B cell (primary cell): Measurements from ENCODE around the gene ZBTB8OS. TPM values are rescaled to one million over a fixed set of nuclear protein-coding genes. Genes with fewer than 3 reads are reported as not detected.

Source experiments
- ATAC-seq: fragments of 200-7000 bp; cut with Tn5 transposase; one replicate; pipeline ENCODE4 v1.10.0; 2021; ENCODE audit warnings: low read depth, mild to moderate bottlenecking, moderate number of reproducible peaks, moderate library complexity
- CTCF ChIA-PET: fragments of 350-600 bp; sonication (Branson Sonifier 250); formaldehyde crosslinking; loops from one replicate; lab custom pipeline; 2021; ENCODE audit warnings: antibody characterized with exemption, inconsistent platforms; lab: Charles Lee
- POLR2A ChIA-PET: fragments of 350-600 bp; sonication (Branson Sonifier 250); formaldehyde crosslinking; loops from one replicate; lab custom pipeline; 2021; ENCODE audit warnings: antibody characterized with exemption; lab: Charles Lee
- DNase-seq: peaks from one replicate; pipeline ENCODE4 v3.0.0; 2013
- H2AFZ ChIP-seq: 2 replicates; pipeline ENCODE4 v1.6.1; 2012; ENCODE audit warnings: mild to moderate bottlenecking, low read depth, low read length; ENCODE audit not compliant: insufficient read depth, poor library complexity, severe bottlenecking
- H3K27ac ChIP-seq, 2 donors: 1 replicate in 1 of 2; 2 replicates in 1 of 2; pipeline ENCODE4 v1.5.1; 2012 to 2013; ENCODE audit warnings: low read length in 2 of 2, mild to moderate bottlenecking in 2 of 2, moderate library complexity in 1 of 2
- H3K27me3 ChIP-seq, 4 experiments: fragments of 200-600 bp in 1 of 4; sonication (generic) in 1 of 4; replicated peaks in 1 of 4; 1 replicate in 2 of 4; 2 replicates in 2 of 4; pipeline versions ENCODE4 v1.6.1 to v1.7.0; 2013 to 2016; ENCODE audit warnings: low read length in 3 of 4, mild to moderate bottlenecking in 2 of 4, mixed read lengths in 1 of 4, moderate library complexity in 1 of 4; ENCODE audit not compliant: insufficient read depth in 4 of 4, control insufficient read depth in 3 of 4; ENCODE audit errors: control extremely low read depth in 1 of 4
- H3K36me3 ChIP-seq, 2 experiments: replicated peaks in 1 of 2; 1 replicate in 1 of 2; 2 replicates in 1 of 2; pipeline versions ENCODE4 v1.6.1 to v1.7.1; 2013; ENCODE audit warnings: low read length in 1 of 2; ENCODE audit not compliant: insufficient read depth in 2 of 2, control insufficient read depth in 1 of 2; ENCODE audit errors: control extremely low read depth in 1 of 2, extremely low read depth in 1 of 2
- H3K4me1 ChIP-seq, 2 donors: fragments of 200-600 bp in 1 of 2; sonication (generic) in 1 of 2; 1 replicate in 1 of 2; 2 replicates in 1 of 2; pipeline versions ENCODE4 v1.5.1 to v1.6.1; 2013 to 2017; ENCODE audit warnings: low read length in 2 of 2; ENCODE audit not compliant: control insufficient read depth in 2 of 2, insufficient read depth in 2 of 2
- H3K4me2 ChIP-seq: replicated peaks from 2 replicates; pipeline ENCODE3; 2012; ENCODE audit warnings: mild to moderate bottlenecking, low read depth, low read length; ENCODE audit not compliant: poor library complexity, severe bottlenecking
- H3K4me3 ChIP-seq, 5 experiments: fragments of 200-600 bp in 1 of 5; sonication (generic) in 1 of 5; 1 replicate in 3 of 5; 2 replicates in 2 of 5; pipeline versions ENCODE4 v1.5.1 to v1.7.0; 2011 to 2016; ENCODE audit warnings: low read length in 4 of 5, mild to moderate bottlenecking in 4 of 5, low read depth in 2 of 5, control low read depth in 1 of 5, moderate library complexity in 1 of 5; ENCODE audit not compliant: insufficient read depth in 1 of 5; ENCODE audit errors: control extremely low read depth in 1 of 5, extremely low read depth in 1 of 5
- H3K79me2 ChIP-seq: fragments of 200-600 bp; sonication (generic); one replicate; pipeline ENCODE4 v1.6.0; 2016; ENCODE audit warnings: low read length; ENCODE audit not compliant: control insufficient read depth, insufficient read depth
- H3K9ac ChIP-seq: fragments of 200-600 bp; sonication (generic); 2 replicates; pipeline ENCODE4 v1.6.1; 2017; ENCODE audit warnings: mild to moderate bottlenecking, low read length, moderate library complexity
- H3K9me3 ChIP-seq, 3 donors: one replicate each; pipeline versions ENCODE4 v1.6.1 to v1.7.1; 2013; ENCODE audit warnings: low read length in 2 of 3; ENCODE audit not compliant: control insufficient read depth in 2 of 3, insufficient read depth in 1 of 3; ENCODE audit errors: control extremely low read depth in 1 of 3
- H4K20me1 ChIP-seq: 2 replicates; pipeline ENCODE4 v1.6.0; 2012; ENCODE audit warnings: mild to moderate bottlenecking, low read length; ENCODE audit not compliant: insufficient read depth, control insufficient read depth, poor library complexity, severe bottlenecking
- H3K27ac Mint-ChIP-seq: one replicate; pipeline ENCODE4 v1.8.0; 2021; ENCODE audit warnings: mixed read lengths
- H3K27me3 Mint-ChIP-seq: one replicate; pipeline ENCODE4 v1.8.0; 2021; ENCODE audit warnings: mixed read lengths
- H3K4me1 Mint-ChIP-seq: one replicate; pipeline ENCODE4 v1.8.0; 2021; ENCODE audit warnings: mixed read lengths
- H3K4me3 Mint-ChIP-seq: one replicate; pipeline ENCODE4 v1.8.0; 2021; ENCODE audit warnings: mixed read lengths
- H3K9me3 Mint-ChIP-seq: one replicate; pipeline ENCODE4 v1.8.0; 2022; ENCODE audit warnings: mixed read lengths; ENCODE audit not compliant: insufficient read depth
- EZH2 ChIP-seq: IDR thresholded peaks from 2 replicates; pipeline ENCODE4 v1.6.1; 2012; ENCODE audit warnings: borderline replicate concordance, low read depth, mild to moderate bottlenecking, moderate library complexity, low read length; ENCODE audit not compliant: insufficient read depth, poor library complexity, severe bottlenecking
- WGBS: methylation state at CpG from one replicate; pipeline ENCODE4 v1.1.5; 2013; ENCODE audit warnings: missing lambda C conversion rate; ENCODE audit not compliant: insufficient coverage; 5-methylcytosine and 5-hydroxymethylcytosine counted together
- intact Hi-C: fragments of 100-400 bp; cut with micrococcal nuclease; formaldehyde crosslinking; loops from one replicate; pipeline ENCODE4 v1.10.0; 2022
- polyA plus RNA-seq: library from polyadenylated mRNA; depleted of rRNA; stranded (reverse); fragments of >200 nt; gene quantifications from 2 replicates; pipeline ENCODE4 v1.2.3, GENCODE V29; 2012
- total RNA-seq, 2 donors: library from RNA; stranded (reverse); fragments of 120-200 nt in 1 of 2; gene quantifications; 1 replicate in 1 of 2; 2 replicates in 1 of 2; pipeline versions ENCODE4 v1.2.3 to v1.2.4, GENCODE V29; 2013 to 2022
- TF ChIP-seq, protein P1 (sequence below): fragments of 200-600 bp; IDR thresholded peaks from one replicate; pipeline ENCODE4 v1.8.0; 2022; ENCODE audit warnings: antibody characterized with exemption, mild to moderate bottlenecking

Gene ZBTB8OS
- total and polyA plus RNA-seq, 2 donors (not counting 1 experiment from before 2014, with no cell fraction given): 35.1 to 50.9 TPM

DNA sequence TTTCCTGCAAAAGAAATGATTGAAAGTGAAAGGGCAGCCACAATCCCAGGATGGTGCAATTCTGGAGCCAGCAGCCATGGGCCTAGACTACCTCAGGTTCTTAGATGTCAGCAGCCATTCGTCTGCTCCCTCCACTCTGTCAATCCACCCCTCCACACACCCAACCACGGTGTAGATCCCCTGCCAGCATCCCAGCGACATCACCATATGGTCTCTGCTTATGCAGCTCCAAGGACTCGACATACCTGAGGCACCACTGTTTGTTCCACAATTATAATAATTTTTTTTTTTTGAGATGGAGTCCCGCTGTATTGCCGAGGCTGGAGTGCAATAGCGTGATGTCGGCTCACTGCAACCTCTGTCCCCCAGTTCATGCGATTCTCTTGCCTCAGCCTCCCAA is 45.7 kb upstream of the ZBTB8OS start:
- TF ChIP-seq EZH2: no peak
- TF ChIP-seq, protein P1, sequence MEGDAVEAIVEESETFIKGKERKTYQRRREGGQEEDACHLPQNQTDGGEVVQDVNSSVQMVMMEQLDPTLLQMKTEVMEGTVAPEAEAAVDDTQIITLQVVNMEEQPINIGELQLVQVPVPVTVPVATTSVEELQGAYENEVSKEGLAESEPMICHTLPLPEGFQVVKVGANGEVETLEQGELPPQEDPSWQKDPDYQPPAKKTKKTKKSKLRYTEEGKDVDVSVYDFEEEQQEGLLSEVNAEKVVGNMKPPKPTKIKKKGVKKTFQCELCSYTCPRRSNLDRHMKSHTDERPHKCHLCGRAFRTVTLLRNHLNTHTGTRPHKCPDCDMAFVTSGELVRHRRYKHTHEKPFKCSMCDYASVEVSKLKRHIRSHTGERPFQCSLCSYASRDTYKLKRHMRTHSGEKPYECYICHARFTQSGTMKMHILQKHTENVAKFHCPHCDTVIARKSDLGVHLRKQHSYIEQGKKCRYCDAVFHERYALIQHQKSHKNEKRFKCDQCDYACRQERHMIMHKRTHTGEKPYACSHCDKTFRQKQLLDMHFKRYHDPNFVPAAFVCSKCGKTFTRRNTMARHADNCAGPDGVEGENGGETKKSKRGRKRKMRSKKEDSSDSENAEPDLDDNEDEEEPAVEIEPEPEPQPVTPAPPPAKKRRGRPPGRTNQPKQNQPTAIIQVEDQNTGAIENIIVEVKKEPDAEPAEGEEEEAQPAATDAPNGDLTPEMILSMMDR: no peak
- no peaks in the 10 kb centered on the region for H3K27me3 Mint-ChIP-seq
- DNase-seq (no peak), ATAC-seq (no peak)
- H3K9me3 Mint-ChIP-seq: no peaks in the 10 kb centered on the region
- CTCF ChIA-PET: no interaction called here
- H3K27ac ChIP-seq: no peak overlapping the region
- H3K4me3 Mint-ChIP-seq: no peak overlapping the region
- intact Hi-C loops: no loop called here
- H4K20me1 ChIP-seq: no peaks in the 10 kb centered on the region
- no peak overlapping the region for H3K4me2 ChIP-seq
- no peaks in the 10 kb centered on the region for H3K27me3 ChIP-seq
- no peak overlapping the region for H3K9ac ChIP-seq
- H2AFZ ChIP-seq: no peak overlapping the region
- H3K4me1 Mint-ChIP-seq: peaks cover 6% of the 10 kb centered on the region
- H3K4me3 ChIP-seq: no peak overlapping the region
- no peaks in the 10 kb centered on the region for H3K79me2 ChIP-seq
- H3K9me3 ChIP-seq: no peaks in the 10 kb centered on the region
- no peaks in the 10 kb centered on the region for H3K36me3 ChIP-seq
- peaks cover 0 to 3% of the 10 kb centered on the region in 2 donors for H3K4me1 ChIP-seq
- H3K27ac Mint-ChIP-seq: no peak overlapping the region
- POLR2A ChIA-PET: no interaction called here
- WGBS: 95% methylated on average over 9 of the region's 9 CpGs

DNA sequence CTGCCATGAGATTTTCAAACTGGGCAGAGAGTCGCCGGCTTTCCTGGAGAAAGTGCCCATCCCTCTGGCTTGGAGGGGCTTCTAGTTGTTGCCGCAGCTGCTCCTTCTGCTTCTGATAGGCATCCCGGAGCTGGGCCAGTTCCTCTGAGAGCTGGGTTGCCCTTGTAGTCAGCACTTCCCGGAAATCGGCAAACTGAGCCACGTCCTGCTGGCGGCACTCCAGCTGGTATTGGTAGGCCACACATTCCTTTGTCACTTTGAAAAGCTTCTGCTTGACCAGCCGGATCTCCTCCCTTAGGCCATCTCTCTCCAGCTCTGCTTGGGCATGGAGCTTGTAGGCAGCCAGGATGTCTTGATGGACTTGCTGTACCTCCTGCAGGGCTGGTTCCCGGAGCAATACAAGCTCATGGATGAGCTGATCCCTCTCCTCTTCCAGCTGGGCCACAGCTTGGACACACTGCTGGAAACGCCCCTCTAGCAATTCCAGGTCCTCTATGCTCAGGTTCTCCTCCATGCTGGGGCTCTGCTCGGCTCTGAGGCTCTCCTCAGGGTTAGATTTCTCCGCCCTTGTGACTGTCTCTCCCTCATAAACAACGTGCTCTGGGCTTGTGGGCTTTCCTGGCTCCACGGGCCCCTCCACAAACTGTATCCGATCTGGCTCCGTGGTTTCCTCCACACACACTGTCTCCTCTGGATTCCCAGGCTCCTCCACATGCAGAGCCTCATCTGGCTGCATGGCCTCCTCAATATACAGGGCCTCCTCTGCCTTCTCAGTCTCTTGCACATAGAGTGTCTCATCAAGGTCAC is 45.0 kb upstream of the ZBTB8OS start:
- DNase-seq (no peak), ATAC-seq (no peak)
- Histone ChIP-seq H3K36me3 (no peaks in the 10 kb centered on the region), H3K9me3 (no peaks in the 10 kb centered on the region), H4K20me1 (no peaks in the 10 kb centered on the region), H2AFZ (no peak overlapping the region), H3K27ac (no peak overlapping the region), H3K4me1 (peaks cover 0 to 3% of the 10 kb centered on the region in 2 donors), H3K27me3 (no peaks in the 10 kb centered on the region), H3K79me2 (no peaks in the 10 kb centered on the region), H3K4me3 (no peak overlapping the region), H3K9ac (no peak overlapping the region), H3K4me2 (no peak overlapping the region)
- Mint-ChIP-seq H3K4me3 (no peak overlapping the region), H3K9me3 (no peaks in the 10 kb centered on the region), H3K27ac (no peak overlapping the region), H3K4me1 (peaks cover 6% of the 10 kb centered on the region), H3K27me3 (no peaks in the 10 kb centered on the region)
- TF ChIP-seq, protein P1: no peak
- TF ChIP-seq EZH2: no peak
- ChIA-PET POLR2A (no interaction called here), CTCF (interaction anchor here (0.5 to 1.6 kb wide), 3 partner anchors 17 to 175 kb away, joined by 3 to 5 read pairs (median 4); no protein-coding TSS in a partner anchor)
- 72% methylated on average over 17 of the region's 17 CpGs for WGBS
- intact Hi-C loops: no loop called here
